Measurements from ENCODE around the gene TRNP1. TPM values are rescaled to one million over a fixed set of nuclear protein-coding genes. Genes with fewer than 3 reads are reported as not detected.

TRNP1 gene
- total RNA-seq, 4 donors from 2014 or later: 14.9 to 29.4 (median 20.2) TPM

DNA sequence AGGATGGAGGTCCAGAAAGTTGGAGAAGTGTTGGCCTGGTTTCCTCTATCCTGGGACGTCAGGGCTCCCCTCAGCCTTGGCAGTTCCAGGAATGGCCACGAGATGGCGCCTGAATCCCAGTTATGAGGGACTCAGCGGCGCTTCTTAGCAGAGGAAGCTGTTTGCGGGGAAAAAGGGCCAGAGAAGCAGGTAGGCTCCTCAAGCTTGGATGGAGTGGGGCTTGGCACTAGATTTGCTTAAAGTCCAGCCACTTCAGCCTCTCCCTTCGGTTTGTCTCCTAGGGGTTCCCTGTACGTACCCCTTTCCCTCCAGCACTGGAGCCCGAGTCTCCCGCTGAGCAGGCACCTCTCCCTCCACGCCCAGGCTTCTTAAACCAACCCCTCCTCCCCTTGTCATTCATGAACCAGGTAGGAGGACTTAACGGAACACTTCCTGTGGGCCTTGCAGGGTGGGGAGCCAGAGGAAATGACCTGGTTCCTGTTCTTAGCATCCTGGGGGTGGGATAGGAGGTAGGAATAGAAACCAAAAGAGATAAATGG lies 51.2 kb downstream of the TRNP1 start:
- intact Hi-C loops (cut with DNase I; ENCODE audit: low total_unique reads): loop anchor here (2.0 kb wide), 1 partner anchor 52 kb away; no protein-coding TSS in a partner anchor

GRCh38 chr1:27045973-27046558 lies 52.6 kb downstream of the TRNP1 start:
- intact Hi-C loops (cut with DNase I; ENCODE audit: low total_unique reads): loop anchor here (2.0 kb wide), 1 partner anchor 51 kb away; no protein-coding TSS in a partner anchor
- no peak for TF ChIP-seq POLR2A (IDR thresholded peaks at IDR 0.05)
- TF ChIP-seq, protein P1, sequence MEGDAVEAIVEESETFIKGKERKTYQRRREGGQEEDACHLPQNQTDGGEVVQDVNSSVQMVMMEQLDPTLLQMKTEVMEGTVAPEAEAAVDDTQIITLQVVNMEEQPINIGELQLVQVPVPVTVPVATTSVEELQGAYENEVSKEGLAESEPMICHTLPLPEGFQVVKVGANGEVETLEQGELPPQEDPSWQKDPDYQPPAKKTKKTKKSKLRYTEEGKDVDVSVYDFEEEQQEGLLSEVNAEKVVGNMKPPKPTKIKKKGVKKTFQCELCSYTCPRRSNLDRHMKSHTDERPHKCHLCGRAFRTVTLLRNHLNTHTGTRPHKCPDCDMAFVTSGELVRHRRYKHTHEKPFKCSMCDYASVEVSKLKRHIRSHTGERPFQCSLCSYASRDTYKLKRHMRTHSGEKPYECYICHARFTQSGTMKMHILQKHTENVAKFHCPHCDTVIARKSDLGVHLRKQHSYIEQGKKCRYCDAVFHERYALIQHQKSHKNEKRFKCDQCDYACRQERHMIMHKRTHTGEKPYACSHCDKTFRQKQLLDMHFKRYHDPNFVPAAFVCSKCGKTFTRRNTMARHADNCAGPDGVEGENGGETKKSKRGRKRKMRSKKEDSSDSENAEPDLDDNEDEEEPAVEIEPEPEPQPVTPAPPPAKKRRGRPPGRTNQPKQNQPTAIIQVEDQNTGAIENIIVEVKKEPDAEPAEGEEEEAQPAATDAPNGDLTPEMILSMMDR (IDR thresholded peaks at IDR 0.05): peak in 1 of 3 donors; percentile 40
- peak in 1 of 2 donors; percentile 92 for DNase-seq (ENCODE audit: low spot score in 2 of 2)
- no peak overlapping the region for H3K4me3 ChIP-seq (ENCODE audit: low read depth, poor library complexity, severe bottlenecking)
- WGBS, 2 donors: 13 to 18% methylated on average over 17 of the region's 17 CpGs

More for the DNA sequence above, 51.2 kb downstream of the TRNP1 start:
- TF ChIP-seq, protein P1 (IDR thresholded peaks at IDR 0.05): peak in 2 of 3 donors; percentile 46 to 94
- no peak for TF ChIP-seq POLR2A (IDR thresholded peaks at IDR 0.05)
- 6 to 8% methylated on average over 12 of the region's 12 CpGs for WGBS, 2 donors
- DNase-seq (ENCODE audit: low spot score in 2 of 2): peak; percentile 87 to 98
- no peak overlapping the region for H3K4me3 ChIP-seq (ENCODE audit: low read depth, poor library complexity, severe bottlenecking)

GRCh38 chr1:27047914-27048313 lies 54.4 kb downstream of the TRNP1 start:
- H3K4me3 ChIP-seq (ENCODE audit: low read depth, poor library complexity, severe bottlenecking): no peak overlapping the region
- intact Hi-C loops (cut with DNase I; ENCODE audit: low total_unique reads): no loop called here
- DNase-seq (ENCODE audit: low spot score in 2 of 2): no peak
- TF ChIP-seq, protein P1 (IDR thresholded peaks at IDR 0.05): no peak
- WGBS, 2 donors: 79 to 87% methylated on average over 6 of the region's 6 CpGs

GRCh38 chr1:27049100-27049499 lies 55.6 kb downstream of the TRNP1 start:
- TF ChIP-seq POLR2A (IDR thresholded peaks at IDR 0.05): no peak
- TF ChIP-seq, protein P1 (IDR thresholded peaks at IDR 0.05): no peak
- intact Hi-C loops (cut with DNase I; ENCODE audit: low total_unique reads): no loop called here
- DNase-seq (ENCODE audit: low spot score in 2 of 2): no peak
- WGBS, 2 donors: 70 to 74% methylated on average over 2 of the region's 2 CpGs
- H3K4me3 ChIP-seq (ENCODE audit: low read depth, poor library complexity, severe bottlenecking): no peak overlapping the region

DNA sequence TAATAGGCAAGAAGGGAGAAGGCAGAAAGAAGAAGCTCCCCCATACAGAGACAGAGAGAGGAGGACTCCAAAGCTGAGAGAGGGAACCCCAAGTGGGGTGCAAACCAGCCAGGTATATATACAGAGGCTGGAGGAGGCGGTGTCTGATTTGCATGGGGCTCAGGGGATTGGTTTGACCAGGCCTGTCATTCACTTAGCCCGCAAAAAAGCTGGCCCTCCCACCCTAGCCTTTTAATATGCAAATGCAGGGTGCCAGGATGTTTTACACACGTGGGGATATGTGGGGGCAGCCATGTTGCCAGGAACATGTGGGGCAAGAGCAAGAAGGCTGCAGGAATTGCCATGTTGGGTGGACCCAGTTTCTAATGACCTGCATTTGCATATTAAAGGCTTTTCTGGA lies 56.1 kb downstream of the TRNP1 start:
- intact Hi-C loops (cut with DNase I; ENCODE audit: low total_unique reads): no loop called here
- H3K4me3 ChIP-seq (ENCODE audit: low read depth, poor library complexity, severe bottlenecking): no peak overlapping the region
- WGBS, 2 donors: 60 to 63% methylated on average over 3 of the region's 3 CpGs
- no peak for DNase-seq (ENCODE audit: low spot score in 2 of 2)
- TF ChIP-seq, protein P1 (IDR thresholded peaks at IDR 0.05): no peak
- TF ChIP-seq POLR2A (IDR thresholded peaks at IDR 0.05): no peak

Other genes with a start within 250 kb of the TRNP1 start
- 10 to 100 TPM; 18.2 to 39.3 (median 27.1) TPM for gene PIGV, start 205.7 kb upstream of the TRNP1 start, total RNA-seq
- 10 to 100 TPM; 14.1 to 28.4 (median 18.8) TPM for gene ZDHHC18, start 167.0 kb upstream of the TRNP1 start, total RNA-seq
- gene SFN, start 130.5 kb upstream of the TRNP1 start, total RNA-seq: 1,000 to 10,000 TPM in 1 of 4 donors, 100 to 1,000 TPM in 3; 755 to 1,044 (median 948) TPM
- 10 to 100 TPM; 12.3 to 24.5 (median 16.4) TPM for gene GPN2, start 103.4 kb upstream of the TRNP1 start, total RNA-seq
- gene GPATCH3, start 93.2 kb upstream of the TRNP1 start, total RNA-seq: 10 to 100 TPM in 3 of 4 donors, 1 to 10 TPM in 1; 9.7 to 23.5 (median 13.0) TPM
- not detected for gene NR0B2, start 79.7 kb upstream of the TRNP1 start, total RNA-seq
- gene NUDC, start 71.9 kb upstream of the TRNP1 start, total RNA-seq: 10 to 100 TPM; 37.0 to 50.4 (median 39.7) TPM
- gene KDF1, start 33.2 kb upstream of the TRNP1 start, total RNA-seq: 10 to 100 TPM; 34.0 to 45.8 (median 36.2) TPM
- 100 to 1,000 TPM; 139 to 243 (median 239) TPM for gene TENT5B, start 19.2 kb downstream of the TRNP1 start, total RNA-seq
- gene SLC9A1, start 161.4 kb downstream of the TRNP1 start, total RNA-seq: 10 to 100 TPM; 10.9 to 19.4 (median 13.2) TPM
- 10 to 100 TPM; 43.8 to 75.6 (median 65.1) TPM for gene WDTC1, start 240.9 kb downstream of the TRNP1 start, total RNA-seq

Data from lower leg skin (tissue), 4 donors.